WERI-Rb-1 (cell line): ENCODE results near the gene NHS.

Source experiments
- DNase-seq: peaks from one replicate; pipeline ENCODE4 v3.0.0-alpha.2; 2020
- H3K27ac ChIP-seq: fragments of 250-450 bp; sonication (Bioruptor Pico); 2 replicates; pipeline ENCODE4 v1.5.1; 2020; ENCODE audit warnings: mild to moderate bottlenecking, moderate library complexity
- H3K27me3 ChIP-seq: fragments of 250-450 bp; sonication (Bioruptor Pico); 2 replicates; pipeline ENCODE4 v1.5.1; 2021; ENCODE audit warnings: mild to moderate bottlenecking, low read depth, moderate library complexity; ENCODE audit not compliant: insufficient read depth, severe bottlenecking
- H3K36me3 ChIP-seq: fragments of 250-450 bp; sonication (Bioruptor Pico); 2 replicates; pipeline ENCODE4 v1.5.1; 2020; ENCODE audit warnings: mild to moderate bottlenecking, moderate library complexity
- H3K4me3 ChIP-seq: 2 replicates; pipeline ENCODE4 v1.5.1; 2011; ENCODE audit warnings: low read depth, mild to moderate bottlenecking, control low read depth, low read length
- H3K9me3 ChIP-seq: fragments of 250-450 bp; sonication (Bioruptor Pico); 2 replicates; pipeline ENCODE4 v1.5.1; 2021; ENCODE audit warnings: mild to moderate bottlenecking, moderate library complexity; ENCODE audit not compliant: severe bottlenecking
- TF ChIP-seq, protein P1 (sequence below): IDR thresholded peaks from 2 replicates; pipeline ENCODE4 v1.5.1; 2011; ENCODE audit warnings: low read depth, mild to moderate bottlenecking, control low read depth, inconsistent platforms, low read length

NHS gene

DNA sequence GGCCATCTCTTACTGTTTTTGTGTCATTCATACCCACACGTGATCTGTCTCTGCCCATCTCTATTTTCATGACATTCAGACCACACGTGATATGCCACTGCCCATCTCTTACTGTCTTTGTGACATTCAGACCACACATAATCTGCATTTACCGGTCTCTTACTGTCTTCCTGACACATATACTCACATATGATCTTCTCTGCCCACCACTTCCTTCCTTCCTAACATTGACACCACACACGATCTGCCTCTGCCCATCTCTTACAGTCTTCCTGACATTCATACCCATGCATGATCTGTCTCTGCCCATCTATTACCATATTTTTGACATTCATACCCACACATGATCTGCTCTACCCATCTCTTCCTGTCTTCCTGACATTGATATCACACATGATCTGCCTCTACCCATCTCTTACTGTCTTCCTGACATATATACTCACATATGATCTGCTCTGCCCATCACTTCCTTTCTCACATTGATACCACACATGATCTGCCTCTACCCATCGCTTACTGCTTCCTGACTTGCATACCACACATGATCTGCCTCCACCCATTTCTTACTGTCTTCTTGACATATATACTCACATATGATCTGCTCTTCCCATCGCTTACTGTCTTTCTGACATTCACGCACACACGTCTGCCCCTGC is 398.3 kb downstream of the NHS start:
- no peak overlapping the region for H3K4me3 ChIP-seq
- TF ChIP-seq, protein P1, sequence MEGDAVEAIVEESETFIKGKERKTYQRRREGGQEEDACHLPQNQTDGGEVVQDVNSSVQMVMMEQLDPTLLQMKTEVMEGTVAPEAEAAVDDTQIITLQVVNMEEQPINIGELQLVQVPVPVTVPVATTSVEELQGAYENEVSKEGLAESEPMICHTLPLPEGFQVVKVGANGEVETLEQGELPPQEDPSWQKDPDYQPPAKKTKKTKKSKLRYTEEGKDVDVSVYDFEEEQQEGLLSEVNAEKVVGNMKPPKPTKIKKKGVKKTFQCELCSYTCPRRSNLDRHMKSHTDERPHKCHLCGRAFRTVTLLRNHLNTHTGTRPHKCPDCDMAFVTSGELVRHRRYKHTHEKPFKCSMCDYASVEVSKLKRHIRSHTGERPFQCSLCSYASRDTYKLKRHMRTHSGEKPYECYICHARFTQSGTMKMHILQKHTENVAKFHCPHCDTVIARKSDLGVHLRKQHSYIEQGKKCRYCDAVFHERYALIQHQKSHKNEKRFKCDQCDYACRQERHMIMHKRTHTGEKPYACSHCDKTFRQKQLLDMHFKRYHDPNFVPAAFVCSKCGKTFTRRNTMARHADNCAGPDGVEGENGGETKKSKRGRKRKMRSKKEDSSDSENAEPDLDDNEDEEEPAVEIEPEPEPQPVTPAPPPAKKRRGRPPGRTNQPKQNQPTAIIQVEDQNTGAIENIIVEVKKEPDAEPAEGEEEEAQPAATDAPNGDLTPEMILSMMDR = no peak
- H3K36me3 ChIP-seq = no peaks in the 10 kb centered on the region
- H3K27me3 ChIP-seq = peaks cover 53% of the 10 kb centered on the region
- H3K9me3 ChIP-seq = no peaks in the 10 kb centered on the region
- DNase-seq = no peak
- H3K27ac ChIP-seq = no peak overlapping the region

DNA sequence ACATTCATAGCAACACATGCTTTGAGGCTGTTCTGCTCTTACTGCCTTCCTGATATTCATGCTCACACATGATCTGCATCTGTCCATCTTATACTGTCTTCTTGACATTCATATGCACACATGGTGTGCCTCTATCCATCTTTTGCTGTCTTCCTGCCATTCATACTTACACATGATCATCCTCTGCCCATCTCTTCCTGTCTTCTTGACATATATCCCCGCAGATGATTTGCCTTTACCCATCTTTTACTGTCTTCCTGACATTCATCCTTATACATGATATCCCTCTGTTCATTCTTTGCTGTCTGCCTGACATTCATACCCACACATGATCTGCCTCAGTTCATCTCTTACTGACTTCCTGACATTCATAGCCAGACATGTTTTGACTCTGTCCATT is 399.1 kb downstream of the NHS start:
- H3K36me3 ChIP-seq = no peaks in the 10 kb centered on the region
- H3K9me3 ChIP-seq = no peaks in the 10 kb centered on the region
- no peak overlapping the region for H3K27ac ChIP-seq
- no peak for DNase-seq
- TF ChIP-seq, protein P1 = no peak
- no peak overlapping the region for H3K4me3 ChIP-seq
- peaks cover 48% of the 10 kb centered on the region for H3K27me3 ChIP-seq

DNA sequence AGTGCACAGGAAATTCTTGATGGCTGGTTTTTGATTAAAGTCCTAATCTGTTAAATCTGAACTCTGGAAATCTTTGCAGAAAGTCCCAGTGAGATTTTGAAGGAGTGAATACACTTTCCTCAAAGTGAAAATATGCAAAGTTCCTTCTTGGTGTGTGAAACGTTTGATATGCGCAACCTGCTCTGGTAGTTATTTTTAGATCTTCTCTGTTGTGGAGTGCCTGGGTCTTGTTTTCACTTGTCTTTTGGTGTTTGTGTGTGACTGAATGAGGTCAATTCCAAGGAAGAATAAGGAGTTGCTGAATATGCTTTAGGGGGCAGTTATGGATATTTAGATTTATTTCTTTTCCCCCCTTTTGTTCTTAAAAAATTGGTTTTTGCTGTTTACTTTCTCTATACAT is 404.0 kb downstream of the NHS start:
- TF ChIP-seq, protein P1 = no peak
- Histone ChIP-seq H3K27me3 (peaks cover 11% of the 10 kb centered on the region), H3K27ac (no peak overlapping the region)

DNA sequence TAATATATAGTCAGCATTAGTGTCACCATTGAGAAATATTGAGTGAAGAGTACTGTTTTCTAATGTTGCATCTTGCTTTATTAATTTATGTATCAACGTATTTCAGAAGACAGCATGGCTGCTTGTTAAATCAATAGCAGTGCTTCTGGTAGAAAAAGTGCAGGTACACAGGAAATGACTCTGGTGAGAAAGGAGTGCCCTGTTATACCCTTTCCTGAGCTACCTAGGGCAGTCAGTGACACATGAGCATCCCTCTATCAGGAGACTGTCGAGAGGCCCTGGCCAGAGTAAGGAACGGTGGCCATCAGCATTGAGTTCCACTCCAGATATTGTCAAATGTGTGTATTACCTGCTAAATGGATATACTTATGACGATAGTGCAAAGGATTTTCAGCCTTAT is 404.4 kb downstream of the NHS start:
- Histone ChIP-seq H3K27ac (no peak overlapping the region), H3K27me3 (peaks cover 6% of the 10 kb centered on the region), H3K9me3 (no peaks in the 10 kb centered on the region), H3K36me3 (no peaks in the 10 kb centered on the region), H3K4me3 (no peak overlapping the region)
- TF ChIP-seq, protein P1 = no peak
- DNase-seq = no peak

More for the DNA sequence above, 404.0 kb downstream of the NHS start:
- H3K36me3 ChIP-seq = no peaks in the 10 kb centered on the region
- no peaks in the 10 kb centered on the region for H3K9me3 ChIP-seq
- DNase-seq = no peak
- H3K4me3 ChIP-seq = no peak overlapping the region
